NCI-H526 treated with DMSO at 0.1 percent for 48 hours (cell line): ENCODE data around the gene SMCO1.
A peak's percentile ranks its signal among the peaks of the same experiment; 100 is the strongest.
"Not testable (repeated sequence)": the region's sequence is repeated elsewhere in the genome, so short reads cannot be mapped to it uniquely, and the experiment has no call there.

Experiments used
- DNase-seq: peaks from one replicate; lab custom pipeline; 2025; lab: John Stamatoyannopoulos, UW

The SMCO1 gene

DNA sequence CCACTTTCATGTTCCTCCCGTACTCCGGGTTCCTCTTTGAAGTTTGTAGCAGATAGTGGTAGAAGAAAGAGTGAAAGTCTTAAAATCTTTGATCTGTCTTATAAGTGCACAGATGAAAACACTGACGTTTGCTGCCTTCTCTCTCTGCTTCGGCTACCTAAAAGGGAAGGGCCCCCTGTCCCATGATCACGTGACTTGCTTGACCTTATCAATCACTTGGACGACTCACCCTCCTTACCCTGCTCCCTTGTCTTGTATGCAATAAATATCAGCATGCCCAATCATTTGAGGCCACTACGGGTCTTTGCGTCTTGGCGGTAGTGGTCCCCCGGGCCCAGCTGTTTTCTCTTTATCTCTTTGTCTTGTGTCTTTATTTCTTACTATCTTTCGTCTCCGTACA lies 6.1 kb upstream of the SMCO1 start:
- not testable (repeated sequence) for DNase-seq

GRCh38 chr3:196519718-196520082 lies 4.6 kb upstream of the SMCO1 start:
- DNase-seq: no peak

- peak; percentile 77 for DNase-seq
Measured at GRCh38 chr3:196518966-196519717, 4.0 kb upstream of the SMCO1 start.

GRCh38 chr3:196517919-196518318 lies 2.8 kb upstream of the SMCO1 start:
- DNase-seq: peak; percentile 98

GRCh38 chr3:196517162-196517800 lies 2.1 kb upstream of the SMCO1 start:
- DNase-seq: peak; percentile 87

- no peak for DNase-seq
Measured at GRCh38 chr3:196514350-196514716, 813 bp downstream of the SMCO1 start.

- no peak for DNase-seq
Measured at GRCh38 chr3:196513697-196514349, 1.3 kb downstream of the SMCO1 start.

- DNase-seq: not testable (repeated sequence)
Measured at GRCh38 chr3:196511646-196512425, 3.3 kb downstream of the SMCO1 start.

GRCh38 chr3:196511108-196511507 lies 4.0 kb downstream of the SMCO1 start:
- DNase-seq: not testable (repeated sequence)

GRCh38 chr3:196506687-196507086 lies 8.5 kb downstream of the SMCO1 start:
- DNase-seq: no peak

- no peak for DNase-seq
Measured at GRCh38 chr3:196504556-196504955, 10.6 kb downstream of the SMCO1 start.

DNA sequence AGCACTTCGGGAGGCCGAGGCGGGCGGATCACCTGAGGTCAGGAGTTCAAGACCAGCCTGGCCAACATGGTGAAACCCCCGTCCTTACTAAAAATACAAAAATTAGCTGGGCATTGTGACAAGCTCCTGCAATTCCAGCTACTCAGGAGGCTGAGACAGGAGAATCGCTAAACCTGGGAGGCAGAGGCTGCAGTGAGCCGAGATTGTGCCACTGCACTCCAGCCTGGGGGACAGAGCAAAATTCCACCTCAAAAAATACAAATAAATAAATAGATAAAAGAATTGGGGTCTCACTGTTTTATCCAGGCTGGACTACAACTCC lies 11.1 kb downstream of the SMCO1 start:
- not testable (repeated sequence) for DNase-seq

- peak; percentile 95 for DNase-seq
Measured at GRCh38 chr3:196503196-196504076, 11.7 kb downstream of the SMCO1 start, which contains the start of gene RNF168. TSS of gene RNF168 (minus strand) at chr3:196503768. CDS start at chr3:196503173, 595 bp downstream.

DNA sequence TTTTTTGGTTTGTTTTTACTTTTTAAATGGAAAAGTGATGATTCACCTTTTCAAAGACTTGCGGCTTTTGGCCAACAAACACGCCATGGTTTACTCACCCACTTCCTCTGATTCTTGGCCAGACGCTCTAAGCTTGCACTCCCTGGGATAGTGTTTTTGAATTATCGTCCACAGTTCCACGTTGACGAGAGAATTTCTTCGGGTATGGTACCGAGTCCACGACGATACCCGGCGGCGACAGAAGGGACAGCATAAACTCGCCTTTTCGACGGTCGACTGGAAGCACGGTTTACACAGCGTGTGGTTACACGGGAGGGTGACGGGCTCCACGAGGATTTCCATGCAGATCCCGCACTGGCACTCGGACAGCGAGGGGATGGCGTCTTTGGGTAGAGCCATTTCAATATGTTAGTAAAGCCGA lies 12.4 kb downstream of the SMCO1 start:
- DNase-seq: no peak

GRCh38 chr3:196501316-196502044 lies 13.7 kb downstream of the SMCO1 start:
- DNase-seq: no peak

DNA sequence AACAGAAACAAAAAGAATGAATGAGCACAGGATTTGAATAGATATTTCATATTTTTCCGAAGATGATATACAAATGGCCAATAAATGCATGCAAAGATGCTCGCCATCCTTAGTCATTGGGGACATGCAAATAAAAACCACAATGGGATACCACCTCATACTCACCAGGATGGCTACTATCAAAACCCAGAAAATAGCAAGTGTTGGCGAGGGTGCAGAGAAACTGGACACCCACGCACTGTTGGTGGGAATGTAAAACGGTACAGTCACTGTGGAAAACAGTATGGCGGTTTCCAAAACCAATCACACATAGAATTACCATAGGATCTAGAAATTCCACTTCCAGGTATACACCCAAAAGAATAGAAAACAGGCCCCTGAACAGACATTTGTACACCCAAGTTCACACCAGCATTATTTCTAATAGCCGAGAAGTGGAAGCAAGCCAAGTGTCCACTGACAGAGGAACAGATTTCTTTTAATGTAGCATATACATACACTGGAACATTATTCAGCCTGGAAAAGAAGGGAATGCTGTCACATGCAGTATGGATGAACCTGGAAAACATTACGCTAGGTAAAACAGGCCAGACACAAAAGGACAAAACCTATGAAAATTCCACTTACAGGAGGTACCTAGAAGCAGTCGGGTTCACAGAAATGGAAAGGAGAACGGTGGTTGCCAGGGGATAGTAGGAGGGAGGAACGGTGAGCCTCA lies 15.2 kb downstream of the SMCO1 start:
- peak; percentile 44 for DNase-seq

DNA sequence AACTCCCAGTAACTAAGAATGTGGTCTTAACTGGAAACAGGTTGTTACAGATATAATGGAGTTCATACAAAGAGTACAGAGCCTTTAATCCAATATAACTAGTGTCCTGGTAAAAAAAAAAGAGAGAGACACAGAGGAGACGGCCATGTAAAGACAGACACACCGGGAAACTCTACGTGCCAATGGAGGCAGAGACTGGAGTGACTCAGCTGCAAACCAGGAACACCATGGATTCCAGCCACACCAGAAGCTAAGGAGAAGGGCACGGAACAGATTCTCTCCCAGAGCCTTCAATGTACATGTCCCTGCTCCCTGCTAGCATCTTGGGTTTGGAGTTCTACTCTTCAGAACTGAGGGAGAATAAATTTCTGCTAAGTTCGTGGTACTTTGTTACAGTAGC lies 16.1 kb downstream of the SMCO1 start:
- DNase-seq: no peak

GRCh38 chr3:196498297-196498696 lies 16.8 kb downstream of the SMCO1 start:
- DNase-seq: no peak

GRCh38 chr3:196496183-196496582 lies 19.0 kb downstream of the SMCO1 start:
- DNase-seq: no peak

- no peak for DNase-seq
Measured at GRCh38 chr3:196493292-196493691, 21.9 kb downstream of the SMCO1 start.
